Endothelial cell of umbilical vein (primary cell): ENCODE results near the gene CSNK1E. TPM values are rescaled to one million over a fixed set of nuclear protein-coding genes. Genes with fewer than 3 reads are reported as not detected.
A peak's percentile ranks its signal among the peaks of the same experiment; 100 is the strongest.

Experiments used
- BruUV-seq: library from RNA; stranded (reverse); fragments of 400-500 nt; replicated peaks from 2 replicates; lab custom pipeline; 2021; lab: Mats Ljungman, UMichigan
- CTCF ChIA-PET: fragments of 300-600, 350-600 bp; sonication (Branson Sonifier 250); formaldehyde crosslinking; loops from one replicate; lab custom pipeline; 2021; ENCODE audit warnings: antibody characterized with exemption, inconsistent platforms; lab: Charles Lee
- POLR2A ChIA-PET: fragments of 300-600, 350-600 bp; sonication (Branson Sonifier 250); formaldehyde crosslinking; loops from one replicate; lab custom pipeline; 2021; ENCODE audit warnings: antibody characterized with exemption, inconsistent platforms; lab: Charles Lee
- DNase-seq: peaks from one replicate; pipeline ENCODE4 v3.0.0-alpha.2; 2011; ENCODE audit warnings: low read depth, low spot score
- FAIRE-seq: peaks from 2 replicates; lab custom pipeline; 2011; peaks lifted over from hg19 to GRCh38; lab: Jason Lieb, UNC
- H2AFZ ChIP-seq: 2 replicates; pipeline ENCODE4 v1.6.0; 2012; ENCODE audit warnings: low read depth, low read length, control low read depth, inconsistent platforms
- H3K27ac ChIP-seq: 2 replicates; pipeline ENCODE4 v1.5.1; 2011; ENCODE audit warnings: low read depth, mild to moderate bottlenecking, control low read depth, low read length, moderate library complexity; ENCODE audit not compliant: insufficient read depth
- H3K27me3 ChIP-seq, 2 experiments: 2 replicates each; pipeline versions ENCODE4 v1.6.0 to v1.6.1; 2011; ENCODE audit warnings: low read length in 2 of 2, mixed read lengths in 1 of 2; ENCODE audit not compliant: control insufficient read depth in 2 of 2, insufficient read depth in 2 of 2
- H3K36me3 ChIP-seq, 2 experiments: 2 replicates in 1 of 2; 3 replicates in 1 of 2; pipeline ENCODE4 v1.5.1; 2011; ENCODE audit warnings: low read length in 2 of 2, mild to moderate bottlenecking in 1 of 2, moderate library complexity in 1 of 2; ENCODE audit not compliant: control insufficient read depth in 2 of 2, insufficient read depth in 2 of 2; ENCODE audit errors: extremely low read depth in 1 of 2
- H3K4me1 ChIP-seq: 3 replicates; pipeline ENCODE4 v1.5.1; 2011; ENCODE audit warnings: mild to moderate bottlenecking, low read length; ENCODE audit not compliant: control insufficient read depth, insufficient read depth; ENCODE audit errors: extremely low read depth
- H3K4me2 ChIP-seq: 2 replicates; pipeline ENCODE4 v1.6.1; 2011; ENCODE audit warnings: low read length, control low read depth, mixed read lengths; ENCODE audit not compliant: insufficient read depth
- H3K4me3 ChIP-seq, 3 experiments: fragments of 200-600 bp in 1 of 3; sonication (generic), shearing (Covaris generic) in 1 of 3; replicated peaks in 1 of 3; 2 replicates each; pipeline ENCODE4 v1.5.1; 2011 to 2016; ENCODE audit warnings: control low read depth in 3 of 3, low read length in 3 of 3, mild to moderate bottlenecking in 2 of 3, inconsistent platforms in 1 of 3, low read depth in 1 of 3, moderate library complexity in 1 of 3; ENCODE audit not compliant: insufficient read depth in 1 of 3
- H3K79me2 ChIP-seq: 2 replicates; pipeline ENCODE4 v1.6.0; 2012; ENCODE audit warnings: low read length, inconsistent platforms; ENCODE audit not compliant: control insufficient read depth, insufficient read depth
- H3K9ac ChIP-seq: replicated peaks from 2 replicates; pipeline ENCODE3; 2011; ENCODE audit warnings: low read length, control low read depth; ENCODE audit not compliant: insufficient read depth; ENCODE audit errors: extremely low read depth
- H3K9me1 ChIP-seq: replicated peaks from 3 replicates; pipeline ENCODE4 v1.6.0; 2011; ENCODE audit warnings: mild to moderate bottlenecking, low read length; ENCODE audit not compliant: control insufficient read depth, insufficient read depth; ENCODE audit errors: extremely low read depth
- H3K9me3 ChIP-seq: replicated peaks from 2 replicates; pipeline ENCODE4 v1.5.1; 2012; ENCODE audit warnings: low read length, inconsistent platforms; ENCODE audit not compliant: control insufficient read depth, insufficient read depth
- H4K20me1 ChIP-seq: replicated peaks from 2 replicates; pipeline ENCODE3; 2011; ENCODE audit warnings: mild to moderate bottlenecking, low read length; ENCODE audit not compliant: control insufficient read depth, insufficient read depth; ENCODE audit errors: extremely low read depth
- EZH2 ChIP-seq: IDR thresholded peaks from 2 replicates; pipeline ENCODE4 v1.6.1; 2012; ENCODE audit warnings: borderline replicate concordance, low read depth, mild to moderate bottlenecking, moderate library complexity, low read length, inconsistent platforms; ENCODE audit not compliant: severe bottlenecking
- FOS ChIP-seq: IDR thresholded peaks from 2 replicates; pipeline ENCODE4 v1.6.1; 2011; ENCODE audit warnings: mild to moderate bottlenecking, low read length, moderate library complexity, borderline replicate concordance; ENCODE audit not compliant: insufficient read depth
- GATA2 ChIP-seq: IDR thresholded peaks from 2 replicates; pipeline ENCODE4 v1.7.0; 2011; ENCODE audit warnings: low read depth, mild to moderate bottlenecking, moderate library complexity, mixed read lengths, low read length; ENCODE audit not compliant: insufficient read length, insufficient read depth
- JUN ChIP-seq: IDR thresholded peaks from 2 replicates; pipeline ENCODE4 v1.6.1; 2011; ENCODE audit warnings: borderline replicate concordance, low read depth; ENCODE audit not compliant: insufficient read length, insufficient read depth
- MYC ChIP-seq: IDR thresholded peaks from one replicate; pipeline ENCODE4 v1.6.1; 2011; ENCODE audit warnings: mild to moderate bottlenecking, low read depth, low read length
- POLR2A ChIP-seq: IDR thresholded peaks from 2 replicates; pipeline ENCODE4 v1.6.1; 2012; ENCODE audit warnings: low read depth, mild to moderate bottlenecking, control low read depth, low read length
- POLR2AphosphoS5 ChIP-seq: IDR thresholded peaks from 2 replicates; pipeline ENCODE4 v1.6.1; 2012; ENCODE audit warnings: low read depth, mild to moderate bottlenecking, control low read depth, low read length, moderate library complexity; ENCODE audit not compliant: insufficient read depth
- dilution Hi-C: fragments of 300-500 bp; cut with MboI; formaldehyde crosslinking; loops from one replicate; pipeline ENCODE4 v1.15.0; 2019; ENCODE audit warnings: low sequenced_read_pairs; ENCODE audit not compliant: extremely low pct_ligation_motif_present
- intact Hi-C: fragments of 100-400 bp; cut with micrococcal nuclease; formaldehyde crosslinking; loops from one replicate; pipeline ENCODE4 v1.10.0; 2022
- polyA plus RNA-seq, 4 experiments: library from polyadenylated mRNA; depleted of rRNA in 3 of 4; stranded (reverse) in 3 of 4; unstranded in 1 of 4; fragments of >200 nt; gene quantifications; 2 replicates each; pipeline versions ENCODE4 v1.2.1 to v1.2.3, GENCODE V29; 2011 to 2012; ENCODE audit warnings: missing spikeins in 1 of 4
- total RNA-seq: library from RNA; stranded (reverse); gene quantifications from 2 replicates; pipeline ENCODE4 v1.2.3, GENCODE V29; 2021
- TF ChIP-seq, protein P1 (sequence below), 2 donors: IDR thresholded peaks; 1 replicate in 1 of 2; 2 replicates in 1 of 2; pipeline ENCODE4 v1.5.1; 2011; ENCODE audit warnings: low read length in 2 of 2, mild to moderate bottlenecking in 2 of 2, moderate library complexity in 2 of 2, control low read depth in 1 of 2, inconsistent platforms in 1 of 2, low read depth in 1 of 2; ENCODE audit not compliant: insufficient read depth in 1 of 2; ENCODE audit errors: extremely low read depth in 1 of 2
- TF ChIP-seq, protein P2 (sequence below): IDR thresholded peaks from 2 replicates; pipeline ENCODE4 v1.6.1; 2011; ENCODE audit not compliant: insufficient read depth, insufficient read length

Gene CSNK1E
- total and polyA plus RNA-seq, 2 donors (not counting 3 experiments of a cell fraction or from before 2014, with no cell fraction given): 259 to 262 TPM

GRCh38 chr22:38327396-38327795 is 10.2 kb upstream of the CSNK1E start:
- H3K27me3 ChIP-seq: no peaks in the 10 kb centered on the region
- ChIA-PET CTCF (interaction anchor here (1.2 kb wide), 1 partner anchor 60 kb away, joined by 3 read pairs; no protein-coding TSS in a partner anchor), POLR2A (interaction anchor here (0.7 to 1.7 kb wide), 2 partner anchors 10 to 12 kb away, joined by 7 read pairs; no protein-coding TSS in a partner anchor)
- intact Hi-C loops: no loop called here
- no peaks in the 10 kb centered on the region for H4K20me1 ChIP-seq
- no peak for TF ChIP-seq GATA2
- TF ChIP-seq POLR2A: no peak
- no peak for TF ChIP-seq EZH2
- TF ChIP-seq, protein P1, sequence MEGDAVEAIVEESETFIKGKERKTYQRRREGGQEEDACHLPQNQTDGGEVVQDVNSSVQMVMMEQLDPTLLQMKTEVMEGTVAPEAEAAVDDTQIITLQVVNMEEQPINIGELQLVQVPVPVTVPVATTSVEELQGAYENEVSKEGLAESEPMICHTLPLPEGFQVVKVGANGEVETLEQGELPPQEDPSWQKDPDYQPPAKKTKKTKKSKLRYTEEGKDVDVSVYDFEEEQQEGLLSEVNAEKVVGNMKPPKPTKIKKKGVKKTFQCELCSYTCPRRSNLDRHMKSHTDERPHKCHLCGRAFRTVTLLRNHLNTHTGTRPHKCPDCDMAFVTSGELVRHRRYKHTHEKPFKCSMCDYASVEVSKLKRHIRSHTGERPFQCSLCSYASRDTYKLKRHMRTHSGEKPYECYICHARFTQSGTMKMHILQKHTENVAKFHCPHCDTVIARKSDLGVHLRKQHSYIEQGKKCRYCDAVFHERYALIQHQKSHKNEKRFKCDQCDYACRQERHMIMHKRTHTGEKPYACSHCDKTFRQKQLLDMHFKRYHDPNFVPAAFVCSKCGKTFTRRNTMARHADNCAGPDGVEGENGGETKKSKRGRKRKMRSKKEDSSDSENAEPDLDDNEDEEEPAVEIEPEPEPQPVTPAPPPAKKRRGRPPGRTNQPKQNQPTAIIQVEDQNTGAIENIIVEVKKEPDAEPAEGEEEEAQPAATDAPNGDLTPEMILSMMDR (IDR thresholded peaks at IDR 0.05; ENCODE audit: extremely low read depth in 1 of 2, insufficient read depth in 1 of 2, low read depth in 1 of 2, low read length in 2 of 2): no peak
- TF ChIP-seq, protein P2, sequence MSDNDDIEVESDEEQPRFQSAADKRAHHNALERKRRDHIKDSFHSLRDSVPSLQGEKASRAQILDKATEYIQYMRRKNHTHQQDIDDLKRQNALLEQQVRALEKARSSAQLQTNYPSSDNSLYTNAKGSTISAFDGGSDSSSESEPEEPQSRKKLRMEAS: no peak
- no peak for TF ChIP-seq FOS
- no peak for TF ChIP-seq POLR2AphosphoS5
- TF ChIP-seq JUN: no peak
- no peak for TF ChIP-seq MYC
- FAIRE-seq (no peak), DNase-seq (no peak)
- H2AFZ ChIP-seq: peak overlapping the region; percentile 77
- no peaks in the 10 kb centered on the region for H3K9me3 ChIP-seq
- no peaks in the 10 kb centered on the region for H3K9me1 ChIP-seq
- dilution Hi-C loops: no loop called here
- H3K4me3 ChIP-seq: no peak overlapping the region
- H3K27ac ChIP-seq: peak overlapping the region; percentile 1
- peaks cover 11% of the 10 kb centered on the region for H3K4me1 ChIP-seq
- no peaks in the 10 kb centered on the region for H3K79me2 ChIP-seq
- no TSS peak for BruUV-seq
- peak overlapping the region; percentile 18 for H3K9ac ChIP-seq
- H3K4me2 ChIP-seq: peak overlapping the region; percentile 53
- H3K36me3 ChIP-seq: no peaks in the 10 kb centered on the region
